ENCODE results near the gene GAS2L3.
"Not testable (repeated sequence)": the region's sequence is repeated elsewhere in the genome, so short reads cannot be mapped to it uniquely, and the experiment has no call there.

GAS2L3 gene

DNA sequence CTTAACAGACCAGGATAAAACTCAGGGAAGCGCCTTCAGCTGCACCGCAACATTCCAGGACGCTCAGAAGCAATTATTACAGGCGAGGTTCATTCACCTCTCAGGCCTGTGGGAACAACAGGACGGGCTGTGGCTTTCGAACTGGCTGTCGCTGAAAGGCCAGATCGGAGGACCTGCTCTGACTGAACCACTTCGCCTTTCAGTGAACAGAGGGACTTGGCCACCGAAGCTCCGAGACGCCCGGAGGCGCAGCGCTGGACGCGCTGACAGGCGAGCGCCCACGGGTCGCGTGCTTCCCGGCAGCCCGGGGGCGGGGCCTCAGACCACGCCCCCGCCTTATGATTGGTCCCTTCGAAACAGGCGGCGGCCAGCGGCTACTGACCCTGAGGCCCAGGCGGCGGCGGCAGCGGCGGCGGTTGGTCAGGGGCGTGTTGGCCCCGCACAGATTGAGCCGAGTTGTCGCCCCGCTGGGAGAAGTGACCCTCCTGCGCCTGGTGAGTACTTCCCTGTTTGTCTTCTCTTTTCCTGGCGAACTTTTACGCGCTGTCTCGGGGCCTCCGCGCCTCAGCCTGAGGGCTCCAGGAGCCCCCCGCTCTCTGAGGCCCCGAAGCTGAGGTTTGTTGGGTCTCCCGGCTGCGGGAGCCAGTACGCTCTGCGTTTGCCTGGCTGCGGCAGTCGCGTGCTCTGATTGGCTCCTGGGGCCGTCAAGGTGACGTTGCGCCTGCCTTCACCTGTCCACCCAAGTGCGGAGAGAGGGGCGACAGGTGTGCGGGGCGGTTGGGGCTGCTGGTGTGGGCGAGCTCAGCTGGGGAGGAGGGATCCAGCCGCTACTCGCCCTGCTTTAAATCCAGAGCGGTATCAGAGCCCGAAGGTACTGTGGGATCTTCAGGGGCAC lies at the start of gene GAS2L3:
Gene GAS2L3, plus strand, starts transcription at position 393 of the 895 bp plus-strand sequence. CDS start 21,221 bp downstream, outside the sequence.
- DNase-seq: peak; percentile 59 to 81

DNA sequence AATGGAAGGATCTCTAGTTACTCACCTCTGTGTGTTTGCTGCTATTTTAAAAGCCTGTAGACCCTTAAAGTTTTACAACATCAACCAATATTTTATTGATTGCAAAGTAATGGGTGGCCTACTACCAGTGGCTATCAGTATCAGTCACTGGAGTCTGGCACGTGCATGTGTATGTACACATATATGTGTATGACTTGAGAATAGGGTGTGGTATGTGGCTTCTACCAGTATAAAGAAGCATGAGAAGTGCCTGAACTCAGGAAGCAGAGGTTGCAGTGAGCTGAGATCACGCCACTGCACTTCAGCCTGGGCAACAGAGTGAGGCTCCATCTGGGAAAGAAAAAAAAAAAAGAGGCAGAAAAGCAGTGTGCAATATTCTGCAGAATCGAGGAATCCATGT lies 45.5 kb upstream of the GAS2L3 start:
- DNase-seq: no peak

DNA sequence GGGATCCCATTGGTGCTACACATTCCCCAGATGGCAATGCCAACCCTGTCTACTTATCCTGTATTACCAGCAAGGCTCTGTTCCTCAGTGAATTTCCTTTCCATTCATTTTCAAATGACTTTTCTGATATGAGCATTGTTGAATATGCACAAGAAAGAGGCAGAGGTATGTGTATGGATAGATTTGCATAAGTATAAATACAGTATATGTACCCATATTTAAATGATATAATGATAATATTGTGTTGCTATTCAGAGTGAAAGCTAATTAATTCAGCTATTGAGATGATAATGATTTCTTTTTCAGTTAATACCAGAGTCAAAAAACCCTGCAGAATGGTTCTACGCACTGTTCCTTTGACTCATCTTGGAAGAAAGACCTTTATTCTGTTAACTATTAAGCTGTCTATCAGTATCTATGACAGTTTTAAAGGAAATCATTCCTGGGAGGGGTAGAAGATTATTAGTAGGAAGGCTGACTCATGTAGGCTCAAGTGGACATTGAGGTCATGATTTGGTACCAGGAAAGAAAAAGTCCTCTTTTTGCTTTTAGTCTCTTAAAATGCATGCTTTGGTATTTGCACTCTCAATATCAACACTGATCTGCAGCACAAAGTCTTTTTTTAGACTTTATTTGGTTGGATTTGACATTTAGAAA lies 44.9 kb upstream of the GAS2L3 start:
- DNase-seq: no peak

DNA sequence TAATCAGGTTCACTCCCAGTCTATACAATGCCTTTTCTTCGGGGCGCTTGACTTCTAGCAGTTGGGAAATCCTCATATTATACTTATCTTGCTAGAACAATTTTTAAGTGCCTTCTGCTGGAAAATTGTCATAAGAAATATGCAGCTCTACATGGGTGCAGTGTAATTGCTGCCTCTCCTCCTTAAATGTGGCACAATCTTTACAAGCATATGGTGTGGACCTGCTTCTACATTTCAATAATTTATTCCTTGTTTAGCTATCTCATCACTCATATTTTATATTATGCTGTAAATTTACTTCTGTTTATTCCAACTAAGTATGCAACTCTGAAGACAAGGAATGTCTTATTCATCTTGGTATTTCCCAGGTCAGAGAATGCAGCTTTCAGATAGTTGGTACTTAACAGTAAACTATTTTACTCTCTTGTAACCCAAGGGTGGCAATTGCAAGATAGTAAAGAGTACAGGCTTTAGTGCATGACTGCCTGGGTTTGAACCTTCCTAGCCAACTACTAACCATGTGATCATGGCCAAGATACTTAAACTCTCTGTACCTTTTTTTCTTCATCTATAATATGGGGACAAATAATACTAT lies 43.6 kb upstream of the GAS2L3 start:
- no peak for DNase-seq

DNA sequence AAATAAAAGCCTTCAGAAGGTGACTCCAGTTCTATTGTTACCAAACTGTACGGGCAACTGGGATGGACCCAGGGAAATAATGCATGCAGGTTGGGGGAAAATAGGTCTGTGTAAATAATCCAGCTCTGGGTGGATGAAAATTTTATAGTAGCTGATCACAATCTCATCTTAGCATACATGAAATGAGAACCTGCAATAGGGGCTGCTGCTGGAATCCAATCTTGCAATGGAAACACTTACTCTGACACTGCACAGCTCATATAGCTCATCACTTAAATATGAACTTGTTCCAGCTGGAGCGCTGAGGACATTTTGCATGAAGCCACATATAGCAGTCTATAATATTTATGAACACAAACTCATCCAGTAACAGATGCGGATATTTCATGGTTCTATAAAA lies 40.1 kb upstream of the GAS2L3 start:
- no peak for DNase-seq

DNA sequence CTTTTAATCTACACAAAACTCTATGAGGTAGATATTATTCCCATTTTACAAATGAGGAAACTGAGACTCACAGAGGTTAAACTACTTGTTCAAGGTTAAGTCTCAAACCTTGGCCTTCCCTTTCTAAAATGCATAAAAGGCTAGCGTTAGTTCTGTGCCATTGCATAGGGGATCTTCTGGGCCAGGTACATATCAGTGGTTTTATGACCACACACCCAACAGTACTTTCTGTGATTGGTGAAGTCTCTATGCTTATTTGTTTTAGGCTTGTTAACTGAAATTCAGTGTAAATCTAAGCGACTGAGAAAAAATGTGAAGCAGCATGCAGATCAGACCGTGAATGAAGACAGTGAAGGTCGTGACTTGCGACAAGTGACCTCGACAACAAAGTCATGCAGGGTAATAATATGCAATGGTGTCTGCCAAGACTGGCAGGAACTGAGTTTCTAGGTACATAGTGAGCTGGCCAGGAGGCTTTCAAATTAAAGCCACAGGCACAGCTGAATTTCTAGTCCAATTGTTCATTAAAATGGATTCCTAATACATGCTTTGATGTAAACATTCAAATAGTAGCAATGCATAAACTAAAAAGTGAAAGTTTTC lies 38.8 kb upstream of the GAS2L3 start:
- no peak for DNase-seq

DNA sequence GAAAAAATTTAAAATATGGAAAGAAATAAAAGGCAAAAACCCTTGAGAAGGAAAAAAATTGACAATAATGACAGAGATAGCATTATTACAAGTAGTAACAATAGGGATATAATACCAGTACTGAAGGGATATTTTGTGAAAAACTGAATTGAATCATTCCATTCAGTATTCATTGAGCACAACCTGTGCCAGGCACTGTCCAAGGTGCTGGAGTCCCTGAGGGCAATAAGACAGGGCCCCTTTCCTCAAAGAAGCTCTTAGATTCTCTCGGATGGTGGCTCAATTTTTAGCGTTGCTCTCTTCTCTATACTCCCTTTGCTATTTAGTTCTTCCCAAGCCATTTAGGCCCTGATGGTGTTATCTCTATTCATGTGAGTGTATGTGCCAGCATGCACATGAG lies 34.3 kb upstream of the GAS2L3 start:
- DNase-seq: no peak

DNA sequence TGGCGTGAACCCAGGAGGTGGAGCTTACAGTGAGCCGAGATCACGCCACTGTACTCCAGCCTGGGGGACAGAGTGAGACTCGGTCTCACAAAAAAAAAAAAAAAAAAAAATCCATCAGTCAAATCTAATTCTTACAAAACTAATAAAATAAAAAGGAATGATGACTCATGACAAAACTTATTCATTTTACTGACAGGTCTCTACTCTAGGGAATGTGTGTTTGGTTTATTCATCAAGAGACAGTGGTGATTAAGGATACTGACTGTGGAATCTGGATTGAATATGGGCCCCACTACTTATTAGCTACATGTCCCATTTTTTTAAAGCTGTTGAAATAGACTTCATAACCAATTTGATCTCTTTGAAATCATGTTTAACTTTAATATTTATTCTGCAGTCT lies 29.3 kb upstream of the GAS2L3 start:
- no peak for DNase-seq

DNA sequence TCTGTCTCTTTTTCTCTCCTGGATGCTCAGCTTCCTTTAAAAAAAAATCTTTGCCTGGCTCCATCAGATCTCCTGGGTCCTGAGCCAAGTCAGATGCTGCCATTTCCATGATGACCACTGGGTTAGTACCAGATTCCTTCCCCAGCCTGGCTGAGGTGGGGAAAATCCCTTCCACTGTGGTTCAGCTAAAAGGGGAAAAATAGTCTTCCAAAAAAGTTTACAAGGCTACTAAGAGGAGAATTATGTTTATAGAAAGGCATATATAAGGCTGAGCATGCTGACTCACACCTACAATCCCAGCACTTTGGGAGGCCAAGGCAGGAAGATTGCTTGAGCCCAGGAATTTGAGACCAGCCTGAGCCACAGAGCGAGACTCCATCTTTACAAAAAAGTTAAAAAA lies 28.4 kb upstream of the GAS2L3 start:
- DNase-seq: no peak

DNA sequence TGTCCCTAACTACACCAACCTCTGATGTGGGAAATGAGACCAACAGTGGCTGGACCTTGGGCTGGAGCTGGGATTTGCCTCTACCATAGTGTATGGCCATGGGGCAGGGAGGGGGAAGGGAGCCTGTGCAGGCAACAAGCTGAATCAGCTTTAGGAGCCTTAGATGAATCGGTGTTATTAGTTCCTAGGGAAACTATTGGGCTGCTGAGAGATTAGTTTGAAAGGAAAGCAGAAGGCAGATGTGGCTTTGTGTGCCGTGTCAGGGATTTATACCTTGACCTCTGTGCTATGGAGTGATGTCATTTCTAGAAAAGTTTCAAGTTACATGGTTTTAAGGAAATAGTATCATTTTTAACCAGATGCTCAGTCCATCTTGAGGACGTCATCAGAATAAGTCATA lies 19.5 kb upstream of the GAS2L3 start:
- DNase-seq: no peak

DNA sequence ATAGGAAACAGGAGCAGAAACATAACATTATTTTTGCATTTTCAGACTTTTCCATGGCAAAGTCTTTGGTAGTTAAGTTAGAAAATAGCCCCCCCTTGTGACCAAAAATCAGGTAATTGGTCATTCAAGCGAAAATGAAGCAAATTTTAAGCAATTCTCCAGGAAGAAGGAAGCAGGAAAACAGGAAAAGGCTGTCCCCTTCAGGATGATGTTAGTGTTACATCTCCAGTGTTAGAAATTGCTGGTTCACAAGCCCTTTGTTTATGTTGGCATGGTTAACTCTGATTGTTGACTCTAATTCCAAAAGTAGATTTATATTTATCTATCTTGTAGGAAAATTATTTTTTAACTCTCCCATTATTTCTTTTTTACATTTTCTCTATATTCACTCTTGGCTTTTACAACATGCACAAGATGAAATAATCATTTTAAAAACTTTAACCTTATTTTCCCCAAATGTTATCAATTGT lies 18.8 kb upstream of the GAS2L3 start:
- DNase-seq: peak in 1 of 2 donors; percentile 21

DNA sequence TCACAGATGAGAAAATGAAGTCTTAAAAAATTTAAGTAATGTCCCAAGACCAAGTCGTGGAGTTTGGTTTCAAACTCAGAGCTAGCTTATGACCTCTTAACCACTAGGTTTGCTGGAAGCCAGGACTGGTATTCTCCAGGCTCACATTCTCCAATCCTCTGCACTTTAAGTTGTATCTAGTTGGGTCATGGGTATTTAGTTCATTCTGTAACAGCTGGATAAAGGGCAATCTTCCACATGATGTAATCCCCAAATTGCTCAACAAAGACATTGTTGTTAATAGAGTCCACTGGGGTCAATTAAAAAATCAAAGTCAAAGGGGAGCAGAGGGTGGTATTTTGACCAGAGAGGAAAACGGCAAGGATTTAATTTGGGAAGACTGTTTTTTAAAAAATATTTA lies 17.8 kb upstream of the GAS2L3 start:
- DNase-seq: no peak

DNA sequence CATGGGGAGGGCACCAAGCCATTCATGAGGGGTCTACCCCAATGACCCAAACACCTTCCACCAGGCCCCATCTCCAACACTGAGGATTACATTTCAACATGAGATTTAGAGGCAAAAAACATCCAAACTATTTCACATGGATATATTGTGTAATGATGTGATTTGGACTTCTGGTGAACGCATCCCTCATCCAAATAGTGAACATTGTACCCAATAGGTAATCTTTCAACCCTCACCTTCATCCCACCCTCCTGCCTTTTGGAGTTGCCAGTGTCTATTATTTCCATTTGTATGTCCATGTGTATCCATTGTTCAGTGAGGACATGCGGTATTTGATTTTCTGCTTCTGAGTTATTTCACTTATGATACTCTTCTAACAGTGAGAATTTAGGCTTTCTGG lies 16.1 kb upstream of the GAS2L3 start:
- DNase-seq: no peak

DNA sequence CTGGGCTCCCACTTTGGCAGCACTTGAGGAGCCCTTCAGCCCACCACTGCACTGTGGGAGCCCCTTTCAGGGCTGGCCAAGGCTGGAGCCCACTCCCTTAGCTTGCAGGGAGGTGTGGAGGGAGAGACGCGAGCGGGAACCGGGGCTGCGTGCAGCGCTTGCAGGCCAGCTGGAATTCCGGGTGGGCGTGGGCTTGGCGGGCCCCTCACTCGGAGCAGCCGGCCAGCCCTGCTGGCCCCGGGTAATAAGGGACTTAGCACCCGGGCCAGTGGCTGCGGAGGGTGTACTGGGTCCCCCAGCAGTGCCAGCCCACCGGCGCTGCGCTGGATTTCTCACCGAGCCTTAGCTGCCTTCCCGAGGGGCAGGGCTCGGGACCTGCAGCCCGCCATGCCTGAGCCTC lies 14.2 kb upstream of the GAS2L3 start:
- not testable (repeated sequence) for DNase-seq

DNA sequence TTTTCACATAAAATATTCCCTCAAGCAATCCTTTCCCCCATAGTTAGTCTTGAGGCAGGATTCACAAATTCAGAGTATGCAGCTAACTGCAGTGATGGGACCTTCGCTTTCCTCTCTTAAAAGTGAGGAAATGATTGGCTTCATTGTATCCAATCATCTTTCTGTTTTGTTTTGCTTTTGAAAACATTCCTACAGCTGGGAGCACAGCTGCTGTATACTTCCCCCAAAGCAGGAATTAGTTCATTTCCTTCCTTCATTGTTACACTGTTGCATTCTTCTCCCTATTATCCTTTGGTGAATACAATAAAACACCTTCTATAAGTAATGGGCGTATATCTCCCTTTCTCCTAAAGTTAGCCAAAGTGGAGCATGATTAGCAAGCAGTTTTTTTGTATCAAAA lies 9.4 kb upstream of the GAS2L3 start:
- no peak for DNase-seq

DNA sequence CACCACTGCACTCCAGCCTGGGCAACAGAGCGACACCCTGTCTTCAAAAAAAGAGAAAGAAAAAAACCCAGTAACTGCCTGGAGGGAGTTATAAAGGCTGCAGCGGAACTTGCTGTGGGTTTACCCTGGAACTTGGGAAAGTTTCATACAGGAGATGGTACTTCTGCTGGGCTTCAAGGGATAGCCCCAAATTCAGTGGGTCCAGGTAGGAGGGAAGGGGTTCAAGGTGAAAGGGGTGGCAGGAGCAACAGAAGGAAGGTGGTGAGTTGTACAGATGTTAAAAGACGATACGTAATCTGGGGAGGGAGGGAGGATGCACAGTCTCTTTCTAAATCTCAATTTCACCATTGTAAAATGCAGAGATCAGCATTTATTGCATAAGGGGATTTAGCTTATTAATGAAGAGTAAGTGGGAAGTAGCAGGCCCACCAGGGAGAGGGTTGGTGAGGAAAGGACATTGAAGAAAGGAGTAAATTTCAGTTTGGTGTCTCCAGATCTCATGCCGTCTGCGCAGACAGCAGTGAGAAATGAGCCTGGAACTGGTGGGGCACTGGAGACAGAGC lies 8.5 kb upstream of the GAS2L3 start:
- no peak for DNase-seq

DNA sequence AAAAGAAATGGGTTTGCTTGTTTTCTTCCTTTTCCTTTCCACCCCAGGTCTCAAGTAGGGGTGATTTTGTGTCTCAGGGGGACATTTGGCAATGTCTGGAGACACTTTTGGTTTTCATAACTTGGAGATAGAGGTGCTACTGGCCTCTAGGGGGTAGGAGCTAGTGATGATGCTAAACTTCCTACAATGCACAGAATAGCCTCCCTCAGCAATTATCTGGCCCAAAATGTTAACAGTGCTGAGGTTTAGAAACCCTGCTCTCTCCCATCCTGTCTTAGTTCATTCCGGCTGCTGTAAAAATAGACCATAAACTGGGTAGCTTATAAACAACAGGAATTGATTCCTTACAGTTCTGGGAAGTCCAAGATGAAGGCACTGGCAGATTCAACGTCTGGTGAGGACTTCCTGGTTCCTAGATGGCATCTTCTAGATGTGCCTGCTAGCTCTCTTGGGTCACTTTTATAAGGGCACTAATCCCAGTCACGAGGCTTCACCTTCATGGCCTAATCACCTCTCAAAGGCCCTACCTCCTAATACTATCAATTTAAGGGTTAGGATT lies 7.4 kb upstream of the GAS2L3 start:
- DNase-seq: no peak

DNA sequence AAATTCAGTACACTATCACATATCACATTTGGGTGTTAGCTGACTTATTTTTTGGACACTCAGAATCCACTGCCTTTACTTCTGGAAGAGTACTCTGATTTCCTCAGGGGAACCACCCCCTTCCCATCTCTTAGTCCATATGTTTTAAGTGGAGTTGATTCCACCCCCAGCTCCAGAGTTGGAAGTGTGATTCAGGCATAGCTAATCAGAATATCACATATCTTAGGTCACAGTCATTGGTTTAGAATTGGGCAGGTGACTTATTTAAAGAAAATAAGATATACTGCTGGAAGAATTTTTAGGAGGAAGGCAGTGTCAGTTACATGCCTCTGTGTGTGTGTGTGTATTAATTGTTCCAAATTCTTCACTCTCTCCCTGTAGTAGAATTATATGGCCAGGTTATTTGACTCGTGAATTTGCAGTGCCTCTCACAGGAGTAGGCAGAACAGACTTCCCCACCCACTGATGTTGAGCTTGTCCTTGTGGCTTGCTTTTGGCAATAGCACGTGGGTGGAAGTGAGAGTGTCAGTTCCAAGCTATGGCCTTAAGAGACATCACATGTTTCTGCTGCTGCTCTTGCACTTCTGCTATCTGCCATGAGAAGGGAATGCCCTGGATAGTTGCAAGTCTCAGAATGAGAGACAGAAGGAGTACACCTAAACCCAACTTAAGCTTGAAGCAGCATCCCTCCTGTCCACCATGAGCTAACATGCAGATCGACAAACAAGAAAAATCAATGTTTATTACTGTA lies 6.4 kb upstream of the GAS2L3 start:
- DNase-seq: peak in 1 of 2 donors; percentile 30

DNA sequence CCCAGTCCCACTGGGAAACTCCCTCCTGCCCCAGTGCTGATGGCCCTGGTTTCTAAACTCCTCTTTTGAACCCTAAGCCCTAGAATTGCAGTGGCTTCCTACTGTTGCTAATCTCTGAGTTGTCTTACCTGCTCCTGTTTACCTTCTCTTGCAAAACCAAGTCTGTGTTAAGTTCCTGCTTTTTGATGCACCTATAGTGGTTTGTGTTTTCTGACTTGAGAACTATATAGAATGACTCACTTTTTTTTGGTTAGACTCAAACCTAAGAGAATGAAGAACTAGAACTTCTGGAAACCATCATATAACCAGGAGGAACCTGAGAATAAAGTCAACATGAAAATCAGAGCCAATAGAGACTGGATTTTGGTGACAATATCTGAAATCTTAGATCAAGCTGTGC lies 5.5 kb upstream of the GAS2L3 start:
- no peak for DNase-seq

DNA sequence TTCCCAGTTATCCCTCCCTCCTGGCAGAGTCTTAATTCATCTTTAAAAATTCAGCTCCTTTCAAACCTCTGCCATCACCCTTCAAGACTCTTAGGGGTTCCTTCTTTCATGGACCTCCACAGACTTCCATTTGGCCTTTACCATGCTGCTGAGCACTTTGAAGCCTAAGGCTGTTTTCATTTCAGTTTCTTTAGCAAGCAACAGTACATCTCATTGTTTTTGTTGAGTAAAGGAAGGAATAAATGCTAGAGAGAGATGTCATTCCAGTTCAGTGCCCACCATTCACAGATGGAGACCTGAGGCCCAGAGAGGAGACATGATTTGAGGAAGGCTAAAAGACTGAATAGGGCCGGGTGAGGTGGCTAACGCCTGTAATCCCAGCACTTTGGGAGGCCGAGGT lies 1.3 kb upstream of the GAS2L3 start:
- no peak for DNase-seq

DNA sequence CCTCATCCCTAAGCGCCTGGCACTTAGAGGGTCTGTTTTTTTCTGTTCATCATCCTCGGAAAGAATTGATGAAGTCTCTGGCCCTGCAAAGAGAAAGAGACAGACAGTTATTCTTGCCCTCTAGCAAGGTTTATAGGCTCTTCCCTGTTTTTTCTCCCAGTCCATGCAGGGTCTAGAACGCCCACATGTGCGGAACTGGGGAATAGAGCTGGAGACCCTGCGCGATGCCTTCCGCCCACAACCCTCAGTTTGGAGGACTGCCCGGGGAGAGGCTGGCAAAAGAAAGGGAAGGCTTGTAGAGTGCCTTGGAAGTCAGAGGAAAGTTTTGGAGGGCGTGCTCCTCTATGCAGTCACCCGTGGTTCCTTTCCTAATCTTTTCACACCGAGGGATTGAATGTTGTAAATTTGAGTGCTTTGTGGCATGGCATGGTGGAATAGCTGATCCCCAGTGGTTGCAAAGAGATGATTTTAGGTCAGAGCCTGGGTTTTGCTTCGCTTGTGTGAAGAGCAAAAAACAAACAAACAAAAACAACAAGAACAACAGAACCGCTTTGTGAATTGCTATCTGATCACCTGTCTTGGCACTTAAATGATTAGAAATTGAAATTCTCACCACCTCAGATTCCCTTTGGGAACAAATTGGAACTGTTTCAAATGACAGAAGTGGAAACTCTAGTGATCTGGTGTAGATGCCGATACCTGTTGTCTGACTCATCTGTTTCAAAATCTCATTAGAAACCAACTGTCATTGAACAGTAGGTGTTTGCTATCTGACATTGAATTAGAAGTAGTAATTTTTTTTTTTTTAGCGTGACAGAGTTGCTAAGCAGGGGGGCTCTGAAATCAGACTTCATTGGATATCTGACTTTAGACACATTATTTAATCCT lies 947 bp downstream of the GAS2L3 start:
- no peak for DNase-seq

Measured in CD4-positive, alpha-beta T cell treated with Interleukin-1 beta for 1 hour (primary cell).